NT2/D1 (cell line): ENCODE data around the gene ZFHX3.

Experiments
- YY1 ChIP-seq: IDR thresholded peaks from 2 replicates; pipeline ENCODE4 v1.6.1; 2011; ENCODE audit not compliant: insufficient read length, insufficient read depth
- ZNF274 ChIP-seq: IDR thresholded peaks from 2 replicates; pipeline ENCODE4 v1.6.1; 2011; ENCODE audit warnings: mild to moderate bottlenecking, low read depth, low read length

DNA sequence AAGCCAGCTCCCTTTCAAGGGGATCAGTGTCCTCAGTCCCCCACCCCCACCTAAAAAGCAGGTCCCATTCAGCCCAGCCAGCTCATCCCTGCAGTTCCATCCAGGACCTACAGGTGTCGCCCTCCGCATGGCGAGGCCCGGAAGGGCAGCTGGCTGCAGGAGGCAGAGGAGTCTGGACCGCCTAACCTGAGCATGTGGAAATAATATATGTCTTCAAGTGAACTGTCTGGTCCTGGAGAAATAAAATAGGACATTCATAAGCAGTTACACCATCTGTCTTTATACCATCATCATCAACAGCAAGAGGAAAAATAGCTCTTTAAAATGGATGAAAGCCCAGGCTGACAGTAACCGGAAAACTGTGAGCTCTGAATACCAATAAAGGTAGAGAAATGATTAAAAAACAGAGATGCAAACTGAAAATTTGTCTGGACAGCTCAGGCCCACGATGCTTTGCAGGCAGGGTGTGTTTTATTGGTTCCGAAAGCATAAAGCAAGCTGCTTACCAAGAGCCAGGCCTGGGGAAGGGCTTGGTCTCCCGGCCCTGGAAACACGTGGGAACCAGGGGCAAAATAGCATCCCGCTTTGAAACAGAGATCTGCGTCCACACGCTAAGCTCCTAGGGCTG lies 215.2 kb downstream of the ZFHX3 start:
- no peak for TF ChIP-seq ZNF274
- TF ChIP-seq YY1 = no peak
